NCI-H2196 (cell line): Measurements from ENCODE around the gene ZBTB26.

ENCODE experiments used
- DNase-seq: peaks from one replicate; lab custom pipeline; 2025; ENCODE audit not compliant: unreplicated experiment; lab: John Stamatoyannopoulos, UW

The ZBTB26 gene

GRCh38 chr9:122931226-122932121 lies at the start of gene ZBTB26:
Gene ZBTB26 (minus strand): TSS chr9:122931512. CDS start chr9:122919934, 11,578 bp downstream.
- DNase-seq, result peak; percentile 92

GRCh38 chr9:122978601-122979000 lies 47.3 kb upstream of the ZBTB26 start:
- DNase-seq, result no peak

DNA sequence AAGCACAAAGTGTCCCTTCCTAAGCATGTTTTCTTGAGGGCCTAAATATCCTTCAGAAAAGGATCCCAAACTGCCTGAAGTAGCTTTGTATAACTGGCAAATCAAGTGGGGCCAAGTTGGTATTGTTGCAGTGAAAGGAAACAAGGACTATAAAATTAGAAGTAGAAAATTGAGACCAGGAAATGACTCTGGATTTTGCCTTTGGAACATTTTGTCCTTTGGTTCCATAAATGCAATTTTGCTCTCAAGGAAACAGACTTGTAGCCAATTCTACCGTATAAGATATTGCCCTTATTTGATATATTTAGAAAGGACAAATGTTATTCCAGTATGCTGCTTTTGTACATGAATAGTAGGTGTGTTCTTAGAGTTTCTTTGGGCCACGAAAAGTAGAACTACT lies 43.9 kb upstream of the ZBTB26 start:
- DNase-seq, result no peak

DNA sequence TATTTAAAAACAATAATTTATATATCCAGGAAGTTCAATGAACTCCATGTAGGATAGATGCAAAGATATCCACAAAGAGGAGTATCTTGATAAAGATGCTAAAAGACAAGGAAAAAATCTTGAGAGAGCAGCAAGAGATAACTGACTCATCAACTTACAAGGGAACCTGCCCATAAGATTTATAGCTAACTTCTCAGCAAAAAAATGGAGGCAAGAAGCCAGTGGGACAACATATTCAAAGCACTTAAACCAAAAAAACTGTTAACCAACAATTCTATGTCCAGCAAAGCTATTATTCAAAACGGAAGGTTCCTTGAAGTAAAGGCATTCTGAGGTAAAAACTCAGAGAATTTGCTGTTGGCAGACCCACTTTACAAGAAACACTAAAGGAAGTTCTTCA lies 29.8 kb upstream of the ZBTB26 start:
- DNase-seq, result no peak

- no peak for DNase-seq
Measured at GRCh38 chr9:122955961-122956360, 24.6 kb upstream of the ZBTB26 start.

GRCh38 chr9:122954253-122954691 lies 23.0 kb upstream of the ZBTB26 start:
- no peak for DNase-seq

- no peak for DNase-seq
Measured at GRCh38 chr9:122951056-122951455, 19.7 kb upstream of the ZBTB26 start.

GRCh38 chr9:122950263-122950662 lies 19.0 kb upstream of the ZBTB26 start:
- DNase-seq, result no peak

- no peak for DNase-seq
Measured at GRCh38 chr9:122949696-122950095, 18.4 kb upstream of the ZBTB26 start.

DNA sequence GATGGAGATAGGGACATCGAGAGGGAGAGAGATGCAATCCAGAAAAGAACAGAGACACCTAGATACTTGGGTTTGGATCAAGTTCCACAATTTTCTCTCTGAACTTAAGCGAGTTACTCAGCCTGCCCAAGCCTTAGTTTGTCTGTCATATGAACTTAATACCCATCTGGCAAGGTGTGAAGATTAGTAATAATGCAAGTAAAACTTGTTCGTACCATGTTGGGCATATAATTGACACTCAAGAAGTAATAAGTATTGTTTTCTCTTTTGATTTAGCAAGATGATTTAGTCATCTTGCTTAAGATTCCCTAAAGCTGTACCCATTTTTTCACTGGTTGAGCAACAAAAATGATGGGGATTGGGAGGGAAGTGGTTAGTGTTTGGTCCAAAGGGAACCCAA lies 17.0 kb upstream of the ZBTB26 start:
- DNase-seq, result no peak

DNA sequence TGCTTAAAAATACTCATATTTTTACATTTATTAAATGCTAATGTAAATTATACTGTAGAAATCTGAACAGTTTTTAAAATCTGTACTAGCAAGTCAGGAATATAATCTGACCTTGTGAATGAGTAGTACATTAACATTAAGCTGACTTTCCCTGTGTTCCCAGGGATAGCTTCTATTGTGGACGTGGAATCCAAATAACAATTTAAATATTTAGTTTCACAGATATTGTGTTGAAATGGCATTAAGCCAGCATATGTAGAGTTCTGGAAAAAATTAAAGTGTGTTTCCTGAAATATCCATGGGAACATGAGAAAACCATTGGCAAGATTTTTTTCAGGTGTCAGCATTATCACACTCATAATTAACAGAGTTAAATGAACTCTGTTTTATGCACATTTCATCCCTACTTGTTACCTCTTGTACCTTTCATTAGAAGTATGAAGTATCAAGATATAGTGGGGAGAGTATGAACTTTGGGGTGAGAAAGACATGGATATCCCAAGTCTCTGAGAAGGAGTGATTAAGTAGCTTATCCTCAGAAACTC lies 15.2 kb upstream of the ZBTB26 start:
- DNase-seq, result no peak

DNA sequence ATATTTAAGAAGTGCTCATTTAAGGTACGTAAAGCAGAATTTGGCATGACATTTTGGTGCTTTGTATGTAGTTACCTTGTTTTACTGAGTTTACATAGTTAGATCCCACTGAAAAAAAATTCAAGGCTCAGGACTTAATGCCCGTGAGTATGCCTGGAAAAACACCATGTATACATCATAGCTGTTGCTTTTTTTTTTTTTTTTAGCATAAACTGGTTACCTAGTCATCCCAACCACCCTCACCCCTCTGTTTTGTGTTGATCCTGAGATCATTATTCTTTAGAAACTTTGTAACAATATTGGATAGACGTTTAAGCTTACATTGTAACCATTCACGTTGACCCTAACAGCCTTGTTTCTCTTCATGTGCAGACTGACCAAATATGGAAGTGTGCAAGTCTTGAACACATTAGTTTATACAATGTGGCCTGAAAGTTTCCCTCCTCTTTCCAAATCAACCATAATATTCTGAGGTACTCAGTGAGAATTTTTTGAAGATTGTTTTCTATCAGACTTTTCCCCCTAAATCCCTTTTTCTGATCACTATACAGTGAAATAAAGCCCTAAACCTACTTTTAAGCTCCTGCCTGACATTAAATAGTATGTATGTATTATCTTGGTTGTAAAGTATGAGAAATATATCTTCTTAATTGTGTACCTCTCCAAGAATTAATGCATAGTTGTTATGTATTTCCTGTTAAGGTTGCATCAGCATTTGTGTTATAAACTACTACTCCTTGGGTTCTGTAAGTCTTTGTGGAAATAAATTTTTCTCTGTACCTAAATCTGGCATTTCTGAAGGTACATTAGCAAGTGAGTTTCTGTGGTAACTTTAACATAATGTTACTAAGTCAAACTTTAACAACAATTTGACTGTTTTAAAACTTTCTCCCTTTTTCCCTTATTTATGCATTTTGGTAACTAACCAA lies 13.9 kb upstream of the ZBTB26 start:
- no peak for DNase-seq

GRCh38 chr9:122941582-122942234 lies 10.4 kb upstream of the ZBTB26 start:
- no peak for DNase-seq

- DNase-seq, result peak; percentile 99
Measured at GRCh38 chr9:122940749-122941581, 9.7 kb upstream of the ZBTB26 start, which contains the start of gene RABGAP1. Gene RABGAP1 (plus strand): TSS chr9:122941020. CDS start chr9:122957060, 16,040 bp downstream.

- no peak for DNase-seq
Measured at GRCh38 chr9:122940454-122940748, 9.1 kb upstream of the ZBTB26 start.

GRCh38 chr9:122939601-122940000 lies 8.3 kb upstream of the ZBTB26 start:
- no peak for DNase-seq

GRCh38 chr9:122936883-122937282 lies 5.6 kb upstream of the ZBTB26 start:
- DNase-seq, result no peak

- no peak for DNase-seq
Measured at GRCh38 chr9:122936464-122936863, 5.2 kb upstream of the ZBTB26 start.

GRCh38 chr9:122930541-122931225 lies 629 bp downstream of the ZBTB26 start:
- DNase-seq, result no peak
